ENCODE results near the gene CST11.

GRCh38 chr20:23479043-23479442 lies 26.4 kb upstream of the CST11 start:
- no peak for TF ChIP-seq POLR2AphosphoS5 (IDR thresholded peaks at IDR 0.05; ENCODE audit: insufficient read depth, low read depth, low read length)
- no peak for TF ChIP-seq MYC (IDR thresholded peaks at IDR 0.05; ENCODE audit: low read depth, low read length)
- no peak for TF ChIP-seq JUN (IDR thresholded peaks at IDR 0.05; ENCODE audit: borderline replicate concordance, insufficient read depth, insufficient read length, low read depth)
- TF ChIP-seq CTCF (IDR thresholded peaks at IDR 0.05; ENCODE audit: extremely low read depth in 1 of 2, insufficient read depth in 1 of 2, low read depth in 1 of 2, low read length in 2 of 2) = no peak
- TF ChIP-seq EZH2 (IDR thresholded peaks at IDR 0.05; ENCODE audit: borderline replicate concordance, low read depth, low read length, severe bottlenecking) = no peak
